Small intestine (tissue), 7 donors: ENCODE data around the gene GEMIN5. TPM values are rescaled to one million over a fixed set of nuclear protein-coding genes. Genes with fewer than 3 reads are reported as not detected.
"Not testable (repeated sequence)": the region's sequence is repeated elsewhere in the genome, so short reads cannot be mapped to it uniquely, and the experiment has no call there.

ENCODE experiments used
- DNase-seq, 2 donors: peaks; one replicate each; pipeline versions ENCODE4 v3.0.0 to v3.0.0-alpha.2; 2013
- FAIRE-seq: peaks from 2 replicates; lab custom pipeline; 2012; peaks lifted over from hg19 to GRCh38; lab: Jason Lieb, UNC
- H3K27ac ChIP-seq, 3 donors: one replicate each; pipeline ENCODE4 v1.5.1; 2013; ENCODE audit warnings: low read length in 2 of 3, mild to moderate bottlenecking in 2 of 3, control low read depth in 1 of 3, inconsistent platforms in 1 of 3, low read depth in 1 of 3, moderate library complexity in 1 of 3
- H3K27me3 ChIP-seq, 3 donors: one replicate each; pipeline ENCODE4 v1.6.1; 2013; ENCODE audit warnings: low read length in 3 of 3, inconsistent platforms in 1 of 3; ENCODE audit not compliant: control insufficient read depth in 3 of 3, insufficient read depth in 3 of 3
- H3K36me3 ChIP-seq, 3 donors: one replicate each; pipeline ENCODE4 v1.6.1; 2013; ENCODE audit warnings: low read length in 3 of 3, inconsistent platforms in 1 of 3, low read depth in 1 of 3, mild to moderate bottlenecking in 1 of 3, moderate library complexity in 1 of 3; ENCODE audit not compliant: control insufficient read depth in 3 of 3, insufficient read depth in 2 of 3
- H3K4me1 ChIP-seq, 3 donors: one replicate each; pipeline ENCODE4 v1.6.1; 2013; ENCODE audit warnings: low read length in 2 of 3, inconsistent platforms in 1 of 3, low read depth in 1 of 3, mild to moderate bottlenecking in 1 of 3, moderate library complexity in 1 of 3; ENCODE audit not compliant: control insufficient read depth in 3 of 3, insufficient read depth in 2 of 3
- H3K4me3 ChIP-seq, 3 donors: one replicate each; pipeline ENCODE4 v1.5.1; 2013; ENCODE audit warnings: low read length in 3 of 3, control low read depth in 1 of 3, inconsistent platforms in 1 of 3, low read depth in 1 of 3, mild to moderate bottlenecking in 1 of 3, moderate library complexity in 1 of 3
- H3K9me3 ChIP-seq, 2 donors: one replicate each; pipeline ENCODE4 v1.6.1; 2013; ENCODE audit warnings: low read depth in 1 of 2, low read length in 1 of 2; ENCODE audit not compliant: control insufficient read depth in 2 of 2, insufficient read depth in 1 of 2
- WGBS, 3 donors: extraction: QIAGEN DNeasy Blood & Tissue Kit; methylation state at CpG; one replicate each; pipeline ENCODE4 v1.1.7; 2013; 5-methylcytosine and 5-hydroxymethylcytosine counted together
- polyA plus RNA-seq, 4 donors: library from polyadenylated mRNA; stranded (reverse) in 3 of 4; unstranded in 1 of 4; fragments of 200-250 nt in 3 of 4; fragments of 120-200 nt in 1 of 4; gene quantifications; one replicate each; pipeline versions ENCODE4 v1.2.1 to v1.2.3, GENCODE V29; 2013
- donor health status: healthy with polysubstance abuse.
- donor health status: control.
- donor health status: control.
- donor health status: Bipolar disorder and iron deficiency.
- donor health status: healthy.

GEMIN5 gene
- polyA plus RNA-seq, 4 donors = 1.4 to 11.6 (median 3.4) TPM

GRCh38 chr5:154940375-154940771 is 2.4 kb upstream of the GEMIN5 start:
- Histone ChIP-seq H3K9me3 (no peaks in the 10 kb centered on the region), H3K27me3 (no peaks in the 10 kb centered on the region), H3K27ac (peak overlapping the region in 2 of 3 donors; percentile 84 to 88), H3K4me1 (peaks cover 0 to 12% (median 0%) of the 10 kb centered on the region in 3 donors), H3K4me3 (peak overlapping the region in 1 of 3 donors; percentile 90), H3K36me3 (peaks cover 0 to 3% (median 0%) of the 10 kb centered on the region in 3 donors)
- WGBS, 3 donors = 80 to 87% (median 81%) methylated on average over 9 of the region's 9 CpGs
- FAIRE-seq (no peak), DNase-seq (no peak)

GRCh38 chr5:154939387-154939786 is 1.4 kb upstream of the GEMIN5 start:
- H3K36me3 ChIP-seq, H3K27ac ChIP-seq, H3K9me3 ChIP-seq, FAIRE-seq, DNase-seq, H3K27me3 ChIP-seq, H3K4me3 ChIP-seq: not testable (repeated sequence)
- WGBS, 3 donors = 86 to 88% (median 87%) methylated on average over 5 of the region's 5 CpGs
- H3K4me1 ChIP-seq = peaks cover 0 to 12% (median 0%) of the 10 kb centered on the region in 3 donors

- H3K4me3 ChIP-seq = peak overlapping the region; percentile 69 to 84 (median 82)
- no peaks in the 10 kb centered on the region for H3K27me3 ChIP-seq
- WGBS, 3 donors = 8 to 23% (median 16%) methylated on average over 11 of the region's 11 CpGs
- peaks cover 0 to 10% (median 0%) of the 10 kb centered on the region in 3 donors for H3K4me1 ChIP-seq
- H3K9me3 ChIP-seq = no peaks in the 10 kb centered on the region
- H3K36me3 ChIP-seq = peaks cover 0 to 10% (median 0%) of the 10 kb centered on the region in 3 donors
- FAIRE-seq (no peak), DNase-seq (peak in 1 of 2 donors; percentile 4)
- H3K27ac ChIP-seq = peak overlapping the region in 1 of 3 donors; percentile 61
These were observed 759 bp downstream of the GEMIN5 start for GRCh38 chr5:154937186-154937717.

- peaks cover 0 to 17% (median 0%) of the 10 kb centered on the region in 3 donors for H3K36me3 ChIP-seq
- no peaks in the 10 kb centered on the region for H3K27me3 ChIP-seq
- FAIRE-seq (no peak), DNase-seq (no peak)
- no peak overlapping the region for H3K27ac ChIP-seq
- no peaks in the 10 kb centered on the region for H3K9me3 ChIP-seq
- H3K4me1 ChIP-seq = peaks cover 0 to 6% (median 0%) of the 10 kb centered on the region in 3 donors
- no peak overlapping the region for H3K4me3 ChIP-seq
These were observed 3.1 kb downstream of the GEMIN5 start for GRCh38 chr5:154934881-154935280.

GRCh38 chr5:154933537-154933936 is 4.5 kb downstream of the GEMIN5 start:
- Histone ChIP-seq H3K27ac (no peak overlapping the region), H3K4me3 (no peak overlapping the region), H3K27me3 (no peaks in the 10 kb centered on the region), H3K4me1 (peaks cover 0 to 6% (median 0%) of the 10 kb centered on the region in 3 donors), H3K36me3 (peaks cover 0 to 17% (median 0%) of the 10 kb centered on the region in 3 donors), H3K9me3 (no peaks in the 10 kb centered on the region)
- FAIRE-seq (no peak), DNase-seq (no peak)
- 87 to 93% (median 89%) methylated on average over 3 of the region's 3 CpGs for WGBS, 3 donors

GRCh38 chr5:154923441-154924430 is 14.3 kb downstream of the GEMIN5 start:
- FAIRE-seq (no peak), DNase-seq (no peak)
- no peaks in the 10 kb centered on the region for H3K9me3 ChIP-seq
- no peak overlapping the region for H3K27ac ChIP-seq
- H3K36me3 ChIP-seq = peaks cover 8 to 21% (median 12%) of the 10 kb centered on the region in 3 donors
- no peaks in the 10 kb centered on the region for H3K27me3 ChIP-seq
- no peak overlapping the region for H3K4me3 ChIP-seq
- no peaks in the 10 kb centered on the region for H3K4me1 ChIP-seq
- WGBS, 3 donors = 91 to 94% (median 92%) methylated on average over 7 of the region's 7 CpGs

- Histone ChIP-seq H3K4me3 (no peak overlapping the region), H3K27ac (no peak overlapping the region), H3K36me3 (peaks cover 6 to 26% (median 9%) of the 10 kb centered on the region in 3 donors), H3K9me3 (no peaks in the 10 kb centered on the region), H3K4me1 (no peaks in the 10 kb centered on the region), H3K27me3 (no peaks in the 10 kb centered on the region)
- FAIRE-seq (no peak), DNase-seq (no peak)
- WGBS, 3 donors = 84 to 89% (median 85%) methylated on average over 4 of the region's 4 CpGs
These were observed 20.3 kb downstream of the GEMIN5 start for GRCh38 chr5:154917757-154918156.

GRCh38 chr5:154916874-154917273 is 21.1 kb downstream of the GEMIN5 start:
- H3K4me1 ChIP-seq = no peaks in the 10 kb centered on the region
- WGBS, 3 donors = 49 to 76% (median 56%) methylated on average over 3 of the region's 3 CpGs
- no peaks in the 10 kb centered on the region for H3K27me3 ChIP-seq
- H3K36me3 ChIP-seq = peaks cover 6 to 26% (median 9%) of the 10 kb centered on the region in 3 donors
- DNase-seq (no peak), FAIRE-seq (no peak)
- no peak overlapping the region for H3K4me3 ChIP-seq
- H3K9me3 ChIP-seq = no peaks in the 10 kb centered on the region
- H3K27ac ChIP-seq = no peak overlapping the region
